H9 (cell line): Measurements from ENCODE around the gene ITGB8. TPM values are rescaled to one million over a fixed set of nuclear protein-coding genes. Genes with fewer than 3 reads are reported as not detected.

ENCODE experiments used
- DNase-seq: peaks from one replicate; pipeline ENCODE4 v3.0.0-alpha.2; 2017
- H2AFZ ChIP-seq: one replicate; pipeline ENCODE4 v1.6.1; 2013; ENCODE audit warnings: mild to moderate bottlenecking, low read length, control low read depth, moderate library complexity
- H2AK5ac ChIP-seq: 2 replicates; pipeline ENCODE4 v1.6.1; 2013; ENCODE audit warnings: low read length, control low read depth, mixed read lengths; ENCODE audit not compliant: insufficient read length
- H2BK120ac ChIP-seq: one replicate; pipeline ENCODE4 v1.6.1; 2013; ENCODE audit warnings: low read depth, mild to moderate bottlenecking, low read length, control low read depth, inconsistent platforms; ENCODE audit not compliant: poor library complexity, severe bottlenecking
- H2BK12ac ChIP-seq: 2 replicates; pipeline ENCODE4 v1.6.1; 2013; ENCODE audit warnings: low read length, control low read depth, mixed read lengths, low read depth; ENCODE audit not compliant: insufficient read length
- H2BK15ac ChIP-seq: 2 replicates; pipeline ENCODE4 v1.6.1; 2013; ENCODE audit warnings: low read depth, low read length, control low read depth
- H2BK20ac ChIP-seq: one replicate; pipeline ENCODE4 v1.6.1; 2013; ENCODE audit warnings: low read depth, mild to moderate bottlenecking, low read length, control low read depth, inconsistent platforms; ENCODE audit not compliant: poor library complexity, severe bottlenecking
- H2BK5ac ChIP-seq: 2 replicates; pipeline ENCODE4 v1.6.1; 2013; ENCODE audit warnings: low read length, control low read depth, mixed read lengths; ENCODE audit not compliant: insufficient read length
- H3K14ac ChIP-seq: 2 replicates; pipeline ENCODE4 v1.6.1; 2013; ENCODE audit warnings: low read length, control low read depth; ENCODE audit not compliant: insufficient read depth
- H3K18ac ChIP-seq: 2 replicates; pipeline ENCODE4 v1.6.1; 2013; ENCODE audit warnings: low read depth, mild to moderate bottlenecking, mixed read lengths, low read length, control low read depth; ENCODE audit not compliant: insufficient read length
- H3K23ac ChIP-seq: 2 replicates; pipeline ENCODE4 v1.6.1; 2013; ENCODE audit warnings: low read length, control low read depth, mixed read lengths, low read depth; ENCODE audit not compliant: insufficient read length
- H3K23me2 ChIP-seq: 2 replicates; pipeline ENCODE4 v1.6.1; 2013; ENCODE audit warnings: low read depth, mild to moderate bottlenecking, mixed read lengths, low read length, control low read depth; ENCODE audit not compliant: insufficient read length, poor library complexity, severe bottlenecking
- H3K27ac ChIP-seq: 2 replicates; pipeline ENCODE4 v1.5.1; 2013; ENCODE audit warnings: low read length, control low read depth, mixed read lengths, low read depth; ENCODE audit not compliant: insufficient read length
- H3K27me3 ChIP-seq: 2 replicates; pipeline ENCODE4 v1.6.1; 2013; ENCODE audit warnings: low read length, control low read depth, inconsistent platforms; ENCODE audit not compliant: insufficient read depth
- H3K4ac ChIP-seq: 2 replicates; pipeline ENCODE4 v1.6.1; 2013; ENCODE audit warnings: low read depth, mild to moderate bottlenecking, control low read depth, inconsistent platforms, low read length, moderate library complexity
- H3K4me1 ChIP-seq: 2 replicates; pipeline ENCODE4 v1.6.1; 2013; ENCODE audit warnings: low read length, control low read depth, inconsistent platforms; ENCODE audit not compliant: insufficient read depth
- H3K4me2 ChIP-seq: 2 replicates; pipeline ENCODE4 v1.6.1; 2013; ENCODE audit warnings: low read length, control low read depth, mixed read lengths; ENCODE audit not compliant: insufficient read length, insufficient read depth
- H3K56ac ChIP-seq: 2 replicates; pipeline ENCODE4 v1.6.1; 2013; ENCODE audit warnings: low read depth, mild to moderate bottlenecking, mixed read lengths, low read length, control low read depth; ENCODE audit not compliant: insufficient read length
- H3K79me1 ChIP-seq: 2 replicates; pipeline ENCODE4 v1.6.1; 2013; ENCODE audit warnings: low read depth, mild to moderate bottlenecking, moderate library complexity, low read length, control low read depth, inconsistent platforms; ENCODE audit not compliant: insufficient read depth, poor library complexity, severe bottlenecking
- H3K79me2 ChIP-seq: 2 replicates; pipeline ENCODE4 v1.6.1; 2013; ENCODE audit warnings: low read length, control low read depth, inconsistent platforms; ENCODE audit not compliant: insufficient read depth
- H3K9ac ChIP-seq: 2 replicates; pipeline ENCODE4 v1.6.1; 2013; ENCODE audit warnings: low read length, control low read depth, mixed read lengths; ENCODE audit not compliant: insufficient read length; ENCODE audit errors: extremely low read depth
- H3K9me3 ChIP-seq: one replicate; pipeline ENCODE4 v1.6.1; 2013; ENCODE audit warnings: low read depth, low read length, inconsistent platforms; ENCODE audit not compliant: control insufficient read depth
- H3T11ph ChIP-seq: one replicate; pipeline ENCODE4 v1.6.1; 2013; ENCODE audit warnings: mild to moderate bottlenecking, low read length, control low read depth, inconsistent platforms
- H4K20me1 ChIP-seq: one replicate; pipeline ENCODE4 v1.6.1; 2013; ENCODE audit not compliant: control insufficient read depth, insufficient read length, insufficient read depth
- H4K5ac ChIP-seq: 2 replicates; pipeline ENCODE4 v1.6.1; 2013; ENCODE audit warnings: low read depth, mild to moderate bottlenecking, mixed read lengths, low read length, control low read depth; ENCODE audit not compliant: insufficient read length
- H4K8ac ChIP-seq: replicated peaks from 2 replicates; pipeline ENCODE4 v1.6.1; 2013; ENCODE audit warnings: low read length, control low read depth, mixed read lengths, low read depth; ENCODE audit not compliant: insufficient read length
- H4K91ac ChIP-seq: 2 replicates; pipeline ENCODE4 v1.6.1; 2013; ENCODE audit warnings: low read depth, mild to moderate bottlenecking, moderate library complexity, mixed read lengths, low read length, control low read depth; ENCODE audit not compliant: insufficient read length
- H3K27ac Mint-ChIP-seq, 3 experiments: 2 replicates in 2 of 3; 3 replicates in 1 of 3; pipeline ENCODE4 v1.8.0; 2020 to 2021; ENCODE audit warnings: mixed read lengths in 3 of 3, mild to moderate bottlenecking in 1 of 3, moderate library complexity in 1 of 3
- H3K27me3 Mint-ChIP-seq: 2 replicates; pipeline ENCODE4 v1.8.0; 2021; ENCODE audit warnings: low read depth, mild to moderate bottlenecking, moderate library complexity, mixed read lengths
- H3K36me3 Mint-ChIP-seq, 3 experiments: 2 replicates in 2 of 3; 3 replicates in 1 of 3; pipeline ENCODE4 v1.8.0; 2020 to 2021; ENCODE audit warnings: low read depth in 3 of 3, mixed read lengths in 3 of 3; ENCODE audit not compliant: insufficient read depth in 1 of 3
- H3K4me1 Mint-ChIP-seq, 2 experiments: 2 replicates each; pipeline ENCODE4 v1.8.0; 2020; ENCODE audit warnings: mixed read lengths in 2 of 2
- H3K4me3 Mint-ChIP-seq, 2 experiments: 2 replicates in 1 of 2; 3 replicates in 1 of 2; pipeline ENCODE4 v1.8.0; 2020 to 2021; ENCODE audit warnings: mild to moderate bottlenecking in 2 of 2, mixed read lengths in 2 of 2, moderate library complexity in 1 of 2
- H3K9me3 Mint-ChIP-seq, 2 experiments: 2 replicates in 1 of 2; 3 replicates in 1 of 2; pipeline ENCODE4 v1.8.0; 2020; ENCODE audit warnings: mild to moderate bottlenecking in 2 of 2, mixed read lengths in 2 of 2, moderate library complexity in 1 of 2
- WGBS: extraction: QIAGEN DNeasy Blood & Tissue Kit; methylation state at CpG from one replicate; pipeline ENCODE4 v1.1.7; 2013; ENCODE audit warnings: missing lambda C conversion rate, low lambda C conversion rate, mixed read lengths; ENCODE audit not compliant: insufficient read length; ENCODE audit errors: extremely low coverage; 5-methylcytosine and 5-hydroxymethylcytosine counted together
- total RNA-seq: library from RNA; stranded (reverse); gene quantifications from 2 replicates; pipeline ENCODE4 v1.2.1, GENCODE V29; 2021
- TF ChIP-seq, protein P1 (sequence below): fragments of 200-600 bp; sonication (generic); conservative IDR thresholded peaks from 3 replicates; pipeline ENCODE4 v1.8.0; 2021; ENCODE audit warnings: antibody characterized with exemption, mild to moderate bottlenecking

ITGB8 gene
- total RNA-seq, 1 experiment from 2014 or later: 7.6 TPM

DNA sequence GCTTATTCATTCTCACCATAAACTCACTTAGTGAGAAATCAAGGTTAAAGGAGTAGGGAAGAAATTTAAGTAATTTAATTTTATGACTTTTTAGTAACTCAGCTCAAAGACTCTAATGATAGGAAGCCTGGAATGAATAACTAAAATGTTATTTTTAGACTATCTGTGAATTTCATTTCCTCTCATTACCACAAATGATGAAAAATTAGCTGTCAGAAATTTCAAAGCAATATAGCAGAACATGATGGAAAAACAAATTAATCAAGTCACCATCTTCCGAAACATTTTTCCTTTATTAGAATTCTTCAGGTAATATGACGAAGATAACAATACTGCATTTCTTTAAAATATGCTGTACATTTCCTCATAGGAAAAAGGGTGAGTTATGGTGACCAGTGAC, 2.7 kb upstream of the ITGB8 start:
- H3K9me3 ChIP-seq: no peaks in the 10 kb centered on the region
- no peak overlapping the region for H3K4ac ChIP-seq
- TF ChIP-seq, protein P1, sequence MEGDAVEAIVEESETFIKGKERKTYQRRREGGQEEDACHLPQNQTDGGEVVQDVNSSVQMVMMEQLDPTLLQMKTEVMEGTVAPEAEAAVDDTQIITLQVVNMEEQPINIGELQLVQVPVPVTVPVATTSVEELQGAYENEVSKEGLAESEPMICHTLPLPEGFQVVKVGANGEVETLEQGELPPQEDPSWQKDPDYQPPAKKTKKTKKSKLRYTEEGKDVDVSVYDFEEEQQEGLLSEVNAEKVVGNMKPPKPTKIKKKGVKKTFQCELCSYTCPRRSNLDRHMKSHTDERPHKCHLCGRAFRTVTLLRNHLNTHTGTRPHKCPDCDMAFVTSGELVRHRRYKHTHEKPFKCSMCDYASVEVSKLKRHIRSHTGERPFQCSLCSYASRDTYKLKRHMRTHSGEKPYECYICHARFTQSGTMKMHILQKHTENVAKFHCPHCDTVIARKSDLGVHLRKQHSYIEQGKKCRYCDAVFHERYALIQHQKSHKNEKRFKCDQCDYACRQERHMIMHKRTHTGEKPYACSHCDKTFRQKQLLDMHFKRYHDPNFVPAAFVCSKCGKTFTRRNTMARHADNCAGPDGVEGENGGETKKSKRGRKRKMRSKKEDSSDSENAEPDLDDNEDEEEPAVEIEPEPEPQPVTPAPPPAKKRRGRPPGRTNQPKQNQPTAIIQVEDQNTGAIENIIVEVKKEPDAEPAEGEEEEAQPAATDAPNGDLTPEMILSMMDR: no peak
- no peak for DNase-seq
- H4K91ac ChIP-seq: no peak overlapping the region
- no peak overlapping the region for H2BK12ac ChIP-seq
- no peak overlapping the region for H4K8ac ChIP-seq
- H3T11ph ChIP-seq: no peak overlapping the region
- H2BK120ac ChIP-seq: no peak overlapping the region
- no CpG with 5 or more reads among the region's 2 CpGs for WGBS
- H3K18ac ChIP-seq: no peak overlapping the region
- no peak overlapping the region for H2AK5ac ChIP-seq
- Mint-ChIP-seq H3K36me3 (no peaks in the 10 kb centered on the region; a peak in 1 of 7 replicates), H3K4me3 (no peak overlapping the region), H3K27me3 (peaks cover 15% of the 10 kb centered on the region), H3K27ac (no peak overlapping the region), H3K4me1 (peaks cover 22 to 24% of the 10 kb centered on the region in 2 experiments), H3K9me3 (no peaks in the 10 kb centered on the region; a peak in 3 of 5 replicates)
- no peak overlapping the region for H2BK15ac ChIP-seq
- no peaks in the 10 kb centered on the region for H3K4me1 ChIP-seq
- H4K20me1 ChIP-seq: no peaks in the 10 kb centered on the region
- H2BK5ac ChIP-seq: no peak overlapping the region
- no peak overlapping the region for H2BK20ac ChIP-seq
- no peak overlapping the region for H3K23ac ChIP-seq
- H3K79me2 ChIP-seq: no peaks in the 10 kb centered on the region
- no peak overlapping the region for H3K4me2 ChIP-seq
- H3K14ac ChIP-seq: no peak overlapping the region
- no peak overlapping the region for H2AFZ ChIP-seq
- no peak overlapping the region for H3K56ac ChIP-seq
- no peaks in the 10 kb centered on the region; the same call in 1 of the 2 replicates for H3K27me3 ChIP-seq
- H3K27ac ChIP-seq: no peak overlapping the region
- H4K5ac ChIP-seq: no peak overlapping the region
- H3K23me2 ChIP-seq: peaks cover 19% of the 10 kb centered on the region
- no peaks in the 10 kb centered on the region for H3K79me1 ChIP-seq
- H3K9ac ChIP-seq: no peak overlapping the region
